ENCODE results near the gene GNG2.

GNG2 gene

GRCh38 chr14:51999084-51999483 lies 138.7 kb downstream of the GNG2 start:
- no peak for DNase-seq

- DNase-seq, result no peak
These were observed 139.7 kb downstream of the GNG2 start for GRCh38 chr14:52000019-52000582.

DNA sequence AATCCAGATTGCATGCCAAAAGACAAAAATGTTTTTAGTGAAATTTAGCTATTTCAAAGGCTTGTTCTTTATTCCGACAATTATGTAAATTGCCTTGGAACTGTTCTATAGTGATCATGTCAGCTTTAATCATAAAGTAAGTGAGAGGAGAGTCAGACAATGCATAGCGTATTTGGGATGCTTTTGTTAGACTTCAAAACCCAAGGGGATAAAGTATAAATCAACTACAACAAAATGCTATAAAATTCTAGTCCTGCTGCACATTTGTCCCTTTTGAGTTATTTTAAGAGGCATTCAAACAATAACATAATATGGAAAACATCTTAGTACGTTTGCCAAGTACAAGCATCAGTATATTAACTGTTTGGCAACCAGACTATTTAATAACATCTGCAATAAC lies 140.3 kb downstream of the GNG2 start:
- no peak for DNase-seq

DNA sequence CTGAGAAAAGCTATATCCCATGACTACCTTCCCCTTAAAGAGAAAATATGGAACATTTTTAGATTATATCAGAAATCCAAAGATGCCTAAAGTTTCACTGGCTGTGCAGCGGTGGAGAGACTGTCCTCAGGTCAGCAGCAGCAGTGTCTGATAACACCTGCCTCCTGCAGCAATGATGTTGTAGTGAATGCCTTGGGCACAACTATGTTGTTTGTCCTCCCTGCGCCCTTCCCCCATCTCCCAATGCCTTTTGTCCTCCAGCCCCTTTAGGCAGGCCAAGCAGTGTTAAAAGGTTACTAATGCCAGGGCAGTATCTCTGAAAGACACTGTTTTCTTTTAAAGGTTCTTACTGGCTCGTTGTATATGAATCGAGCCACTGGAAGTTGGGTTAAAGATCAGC lies 142.1 kb downstream of the GNG2 start:
- DNase-seq, result no peak

- DNase-seq, result no peak
These were observed 142.9 kb downstream of the GNG2 start for GRCh38 chr14:52003324-52003723.

DNA sequence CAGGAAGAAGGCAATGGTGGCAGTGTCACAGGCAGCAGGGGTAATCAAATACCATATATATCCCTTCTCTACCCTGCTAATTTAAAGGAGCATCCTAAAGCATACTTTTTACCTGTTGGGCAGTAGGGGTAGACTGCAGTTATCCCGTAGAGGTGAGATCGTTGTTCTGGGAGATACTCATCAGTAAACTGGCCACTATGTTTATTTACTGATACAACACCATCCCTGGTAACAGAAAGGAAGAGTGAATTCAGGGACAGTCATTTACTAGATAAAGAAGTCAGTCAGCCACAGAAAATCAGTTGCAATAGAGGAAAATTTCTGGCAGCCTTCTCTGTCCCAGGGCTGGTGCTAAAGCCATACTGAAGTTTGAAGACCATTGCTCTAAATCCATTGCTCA lies 145.2 kb downstream of the GNG2 start:
- DNase-seq, result no peak

- no peak for DNase-seq
These were observed 145.9 kb downstream of the GNG2 start for GRCh38 chr14:52006361-52006760.

DNA sequence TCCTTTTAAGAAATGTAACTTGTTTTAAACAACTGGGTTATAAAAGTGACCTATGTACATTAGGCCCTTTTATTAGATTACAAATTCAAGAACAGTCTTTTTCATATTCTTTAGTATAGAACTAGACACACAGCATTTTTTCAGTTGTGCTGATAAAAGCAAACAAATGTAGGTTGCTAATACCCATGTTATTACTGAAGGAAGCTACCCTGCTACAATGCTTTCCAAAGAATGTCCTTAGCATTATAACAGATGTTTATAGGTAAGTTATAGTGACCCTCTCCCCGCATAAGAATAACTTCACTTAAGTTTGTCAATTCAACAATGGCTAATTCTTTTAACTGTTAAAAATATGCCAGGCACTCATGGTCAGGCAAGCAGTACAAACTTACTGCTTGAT lies 146.8 kb downstream of the GNG2 start:
- DNase-seq, result no peak

GRCh38 chr14:52007637-52008036 lies 147.2 kb downstream of the GNG2 start:
- no peak for DNase-seq

DNA sequence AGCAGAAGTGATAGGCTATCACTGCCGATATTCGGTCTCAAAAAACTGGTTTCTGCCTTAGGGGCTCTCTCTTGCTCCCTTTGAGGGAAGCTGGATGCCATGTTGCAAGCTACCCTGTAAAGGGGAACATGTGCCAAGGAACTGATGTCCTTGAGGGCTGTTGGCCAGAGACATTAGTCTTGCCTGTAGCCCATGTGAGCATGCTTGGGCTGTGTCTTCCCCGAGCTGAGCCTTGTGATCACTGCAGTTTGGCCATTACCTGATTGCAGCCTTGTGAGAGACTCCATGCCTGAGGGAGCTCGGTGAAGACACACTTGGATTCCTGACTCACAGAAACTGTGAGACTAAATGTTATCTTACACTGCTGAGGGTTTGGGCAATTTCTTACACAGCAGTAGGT lies 147.7 kb downstream of the GNG2 start:
- no peak for DNase-seq

DNA sequence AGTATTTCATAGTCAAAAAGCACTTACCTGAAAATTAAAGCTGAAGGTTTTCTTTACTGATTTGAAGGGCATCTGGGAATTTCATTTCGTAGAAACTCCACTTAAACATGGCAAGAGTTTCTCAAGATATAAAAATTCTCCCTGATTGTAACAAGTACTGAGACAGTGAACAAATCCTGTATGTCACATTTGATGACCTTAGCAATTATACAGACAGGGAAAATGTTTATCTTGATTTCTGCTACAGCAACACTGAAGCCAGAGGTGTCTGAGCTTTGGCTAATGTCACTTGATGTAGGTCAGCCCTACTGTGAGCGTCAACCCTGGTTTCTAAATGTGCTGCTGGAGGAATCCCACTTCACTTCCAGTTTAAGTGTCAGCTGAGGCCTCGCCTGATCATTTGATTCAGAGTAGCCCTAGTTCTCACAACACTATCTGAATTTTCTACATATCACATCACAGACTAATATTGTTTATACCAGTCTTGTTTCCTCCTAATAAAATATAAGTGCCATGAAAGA lies 149.8 kb downstream of the GNG2 start:
- DNase-seq, result no peak

DNA sequence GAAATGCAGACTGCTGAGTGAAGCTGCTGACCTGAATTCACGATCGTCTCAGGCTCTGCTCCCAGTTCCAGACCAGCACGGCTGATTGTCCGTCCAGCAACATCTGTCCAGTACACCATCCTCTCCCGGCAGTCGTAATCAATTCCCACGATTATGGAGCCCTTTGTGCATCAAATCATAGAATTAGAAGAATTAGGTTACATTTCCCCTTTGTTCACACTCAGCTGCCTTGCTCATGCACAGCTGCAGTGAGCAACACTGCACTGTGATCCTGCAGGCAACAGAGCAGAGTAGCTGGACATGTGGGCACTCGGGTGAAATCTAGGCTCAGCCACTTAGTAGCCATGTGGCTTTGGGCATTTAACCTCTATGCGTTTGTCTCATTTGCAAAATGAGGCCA lies 151.1 kb downstream of the GNG2 start:
- no peak for DNase-seq

GRCh38 chr14:52012635-52013034 lies 152.2 kb downstream of the GNG2 start:
- no peak for DNase-seq

DNA sequence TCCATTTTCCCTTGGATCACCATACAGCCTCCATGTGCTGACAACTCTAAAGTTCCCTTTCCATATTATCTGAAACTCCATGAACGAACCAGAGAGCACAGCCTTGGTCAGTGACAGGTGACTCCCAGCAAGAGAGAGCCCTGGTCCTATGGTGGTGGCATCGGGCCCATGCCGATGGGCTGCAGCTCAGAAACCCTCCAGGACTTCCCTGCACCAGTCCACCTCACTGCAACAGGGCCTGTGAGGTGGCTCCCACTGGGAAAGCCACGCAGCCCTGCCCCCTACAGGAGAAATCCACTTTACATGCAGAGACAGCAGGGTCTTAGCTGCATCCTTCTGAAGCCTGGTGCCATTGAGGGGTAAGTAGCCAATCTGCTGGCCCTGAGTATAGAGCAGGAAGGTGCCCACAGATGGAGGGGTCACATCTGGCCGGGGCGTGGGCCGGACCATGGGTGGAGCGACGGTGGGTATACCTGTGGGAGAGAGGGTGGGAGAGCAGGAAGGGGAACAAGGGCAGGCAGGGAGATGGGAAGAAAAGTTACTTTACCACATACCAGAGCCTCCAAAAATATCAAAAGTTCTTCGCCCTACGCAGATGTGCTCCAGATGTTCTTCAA lies 153.7 kb downstream of the GNG2 start:
- no peak for DNase-seq

- DNase-seq, result no peak
These were observed 154.3 kb downstream of the GNG2 start for GRCh38 chr14:52014601-52015267.

DNA sequence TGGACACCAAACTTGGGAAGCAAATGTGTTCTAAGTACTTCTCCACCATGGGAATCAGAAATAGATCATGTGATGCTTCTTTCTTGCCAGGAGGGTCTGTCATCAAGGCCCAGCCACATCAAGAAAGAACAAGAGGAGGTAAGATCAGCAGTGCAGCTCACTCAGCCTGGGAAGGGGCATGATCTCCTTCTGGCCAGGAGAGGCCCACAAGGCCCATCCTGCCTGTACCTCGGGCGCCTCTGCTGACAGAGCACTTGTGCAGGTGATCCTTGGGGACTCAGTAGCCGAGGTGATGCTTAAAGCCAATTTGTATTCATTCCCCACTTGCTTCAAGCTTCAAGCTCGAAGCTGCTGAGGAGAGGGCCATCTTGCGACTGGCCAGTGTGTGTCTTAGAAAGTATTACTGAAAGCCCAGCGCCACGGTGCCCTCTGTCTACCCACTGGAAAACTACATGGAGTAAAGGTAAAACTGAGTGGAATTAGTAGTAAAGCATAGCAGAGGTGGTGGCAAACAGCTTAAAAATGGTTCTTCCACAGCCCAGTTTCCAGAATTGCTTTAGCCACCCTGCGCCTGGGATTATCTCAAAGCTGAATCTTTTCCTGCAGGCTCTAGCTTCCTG lies 155.1 kb downstream of the GNG2 start:
- DNase-seq, result no peak

DNA sequence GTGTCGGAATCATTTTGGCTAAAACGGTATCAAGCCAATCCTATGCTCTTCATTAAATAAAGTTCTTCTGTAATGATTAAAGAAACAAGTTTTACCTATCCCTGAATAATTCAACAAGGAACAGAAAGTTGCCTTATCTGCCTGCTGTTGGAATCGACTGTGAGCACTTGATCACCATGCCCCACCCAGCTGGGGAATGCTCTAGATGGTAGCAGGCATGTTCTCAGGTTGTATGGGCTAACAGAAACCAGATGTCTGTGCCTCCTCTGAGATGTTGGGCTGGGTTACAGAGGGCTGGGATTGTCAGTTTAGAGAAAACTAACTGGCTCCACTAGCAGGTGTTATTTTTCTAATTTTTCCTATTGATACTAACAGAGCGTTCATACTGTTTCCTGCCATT lies 157.8 kb downstream of the GNG2 start:
- no peak for DNase-seq

- DNase-seq, result no peak
These were observed 158.6 kb downstream of the GNG2 start for GRCh38 chr14:52018970-52019369.

Measured in CD4-positive, alpha-beta T cell treated with Interleukin-10 for 1 hour (primary cell).